Esophagus (tissue), 2 donors: ENCODE results near the gene LBR. TPM values are rescaled to one million over a fixed set of nuclear protein-coding genes. Genes with fewer than 3 reads are reported as not detected.

ENCODE experiments used
- H3K27ac ChIP-seq, 2 donors: one replicate each; pipeline ENCODE4 v1.5.1; 2013; ENCODE audit warnings: low read depth in 2 of 2, mild to moderate bottlenecking in 2 of 2, inconsistent platforms in 1 of 2, low read length in 1 of 2, moderate library complexity in 1 of 2
- H3K27me3 ChIP-seq, 2 donors: one replicate each; pipeline ENCODE4 v1.6.1; 2013; ENCODE audit warnings: low read length in 2 of 2, control low read depth in 1 of 2, mild to moderate bottlenecking in 1 of 2; ENCODE audit not compliant: insufficient read depth in 2 of 2, control insufficient read depth in 1 of 2
- H3K36me3 ChIP-seq, 2 donors: one replicate each; pipeline ENCODE4 v1.6.1; 2013; ENCODE audit warnings: low read length in 1 of 2; ENCODE audit not compliant: control insufficient read depth in 2 of 2, insufficient read depth in 2 of 2
- H3K4me1 ChIP-seq, 2 donors: one replicate each; pipeline ENCODE4 v1.6.1; 2013; ENCODE audit warnings: low read length in 1 of 2; ENCODE audit not compliant: control insufficient read depth in 2 of 2, insufficient read depth in 2 of 2
- H3K4me3 ChIP-seq, 2 donors: one replicate each; pipeline ENCODE4 v1.5.1; 2013; ENCODE audit warnings: low read length in 2 of 2, mild to moderate bottlenecking in 2 of 2, low read depth in 1 of 2, moderate library complexity in 1 of 2
- H3K9me3 ChIP-seq, 2 donors: one replicate each; pipeline ENCODE4 v1.6.1; 2013; ENCODE audit warnings: mild to moderate bottlenecking in 2 of 2, low read depth in 1 of 2, low read length in 1 of 2, moderate library complexity in 1 of 2; ENCODE audit not compliant: control insufficient read depth in 2 of 2, insufficient read depth in 1 of 2
- WGBS, 2 donors: extraction: QIAGEN DNeasy Blood & Tissue Kit; methylation state at CpG; one replicate each; pipeline ENCODE4 v1.1.7; 2013; 5-methylcytosine and 5-hydroxymethylcytosine counted together
- polyA plus RNA-seq, 2 donors: library from polyadenylated mRNA; stranded (reverse); fragments of 200-250 nt; gene quantifications; one replicate each; pipeline ENCODE4 v1.2.3, GENCODE V29; 2013
- donor health status: healthy with polysubstance abuse.
- donor health status: Bipolar disorder and iron deficiency.

Gene LBR
- polyA plus RNA-seq, 2 donors, result 18.0 to 21.0 TPM

DNA sequence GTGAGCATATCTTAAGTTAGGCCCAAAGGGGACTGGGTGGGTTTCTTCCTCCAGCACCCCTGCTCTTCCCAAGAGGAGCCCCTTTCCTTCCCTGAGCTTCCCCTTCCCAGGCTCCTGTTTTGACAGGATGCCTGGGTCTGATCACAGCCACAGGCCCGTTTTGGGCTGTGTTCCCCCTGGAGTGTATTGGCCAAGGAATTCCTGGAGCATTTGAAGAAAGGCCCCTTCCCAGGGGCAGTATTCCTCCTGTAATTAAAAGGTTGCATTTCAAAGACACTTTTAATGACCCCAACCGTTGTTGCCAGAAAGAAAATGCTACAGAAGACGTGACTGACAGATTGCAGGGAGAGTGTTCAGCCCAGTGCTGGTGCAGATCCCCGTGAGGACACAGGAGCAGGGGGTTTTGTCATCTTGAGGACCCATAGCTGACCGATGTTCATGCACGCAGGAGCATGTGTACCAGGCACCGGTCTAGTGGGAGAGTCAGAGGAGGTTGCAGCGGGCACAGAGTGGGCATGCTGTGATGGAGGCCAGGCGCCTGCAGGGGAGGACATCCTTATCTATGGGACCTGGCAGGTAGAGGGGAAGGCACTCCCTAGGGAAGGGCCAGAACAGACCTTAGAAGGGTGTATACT is 19.3 kb upstream of the LBR start:
- H3K9me3 ChIP-seq, result no peaks in the 10 kb centered on the region
- no peak overlapping the region for H3K4me3 ChIP-seq
- WGBS, 2 donors, result 65 to 70% methylated on average over 9 of the region's 9 CpGs
- no peaks in the 10 kb centered on the region for H3K27me3 ChIP-seq
- peaks cover 13 to 27% of the 10 kb centered on the region in 2 donors for H3K4me1 ChIP-seq
- H3K36me3 ChIP-seq, result no peaks in the 10 kb centered on the region
- peak overlapping the region; percentile 92 to 97 for H3K27ac ChIP-seq

DNA sequence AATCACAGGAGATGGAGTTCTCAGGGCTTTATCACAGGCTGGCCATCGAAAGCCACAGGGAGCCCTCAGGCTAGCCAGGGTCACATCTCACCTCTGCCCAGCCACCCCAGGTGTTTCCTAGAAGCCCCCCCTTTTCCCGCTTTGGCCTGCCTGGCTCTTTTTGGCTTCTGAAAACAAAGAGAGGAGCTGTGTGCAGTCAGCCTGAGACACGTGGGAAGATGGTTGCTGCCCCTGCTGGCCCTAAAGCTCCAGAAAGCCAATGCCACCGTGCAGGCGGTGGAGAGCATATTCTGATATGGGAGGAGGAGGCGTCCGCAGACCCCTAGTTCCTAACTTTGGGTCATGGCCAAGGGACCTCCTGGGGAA is 18.7 kb upstream of the LBR start:
- peaks cover 13 to 27% of the 10 kb centered on the region in 2 donors for H3K4me1 ChIP-seq
- H3K27ac ChIP-seq, result peak overlapping the region; percentile 92 to 97
- H3K4me3 ChIP-seq, result no peak overlapping the region
- H3K36me3 ChIP-seq, result no peaks in the 10 kb centered on the region
- H3K9me3 ChIP-seq, result no peaks in the 10 kb centered on the region
- 48 to 63% methylated on average over 7 of the region's 7 CpGs for WGBS, 2 donors
- no peaks in the 10 kb centered on the region for H3K27me3 ChIP-seq

DNA sequence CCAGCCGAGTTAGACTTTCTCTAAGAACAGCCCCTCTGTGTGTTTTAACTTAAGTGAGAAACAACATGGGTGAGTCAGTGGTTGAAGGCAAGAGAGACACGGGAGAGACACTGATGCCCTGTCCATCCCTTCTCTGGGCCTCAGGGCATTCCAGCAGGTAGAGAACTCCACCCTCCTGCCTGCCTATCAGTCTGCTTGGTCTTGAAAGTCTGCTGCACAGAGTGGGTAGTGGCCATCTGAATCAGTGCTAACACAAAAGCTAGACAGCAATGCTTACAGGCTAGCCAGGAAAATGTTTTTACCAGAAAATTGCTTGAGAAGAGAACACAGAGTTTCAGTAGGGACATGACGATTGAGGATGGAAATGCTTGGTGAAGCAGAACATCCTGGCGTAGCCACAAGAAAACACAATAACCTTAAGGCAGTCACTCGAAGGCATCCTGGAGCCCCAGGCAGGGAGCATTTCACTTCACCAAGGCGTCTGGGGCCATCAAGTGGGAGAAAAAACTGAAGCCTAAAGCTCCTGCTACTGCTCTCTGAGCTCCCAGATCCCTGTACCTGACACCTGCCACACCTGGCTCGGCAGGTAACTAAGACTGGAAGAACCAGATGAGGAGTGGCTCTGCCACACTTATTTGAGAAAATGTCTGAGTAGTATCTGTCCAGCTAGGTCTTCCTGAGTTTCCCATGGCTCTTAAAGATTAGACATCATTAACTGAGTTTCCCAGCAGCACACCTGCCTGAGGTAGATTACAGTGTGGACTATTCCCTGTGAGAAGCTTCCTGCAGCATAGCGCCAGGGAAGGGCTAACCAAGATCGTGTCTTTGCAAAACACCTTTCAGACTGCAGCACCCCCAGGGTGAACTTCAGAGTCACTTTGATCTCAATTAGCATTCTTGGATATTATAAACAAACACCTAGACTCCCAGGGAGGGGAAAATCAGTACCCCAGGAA is 18.1 kb upstream of the LBR start:
- no peaks in the 10 kb centered on the region for H3K9me3 ChIP-seq
- 39 to 46% methylated on average over 9 of the region's 9 CpGs for WGBS, 2 donors
- peak overlapping the region; percentile 92 to 97 for H3K27ac ChIP-seq
- no peaks in the 10 kb centered on the region for H3K36me3 ChIP-seq
- no peaks in the 10 kb centered on the region for H3K27me3 ChIP-seq
- peaks cover 13 to 23% of the 10 kb centered on the region in 2 donors for H3K4me1 ChIP-seq
- H3K4me3 ChIP-seq, result no peak overlapping the region

- WGBS, 2 donors, result 61 to 77% methylated on average over 3 of the region's 3 CpGs
- Histone ChIP-seq H3K36me3 (no peaks in the 10 kb centered on the region), H3K27me3 (no peaks in the 10 kb centered on the region), H3K4me1 (peaks cover 0 to 9% of the 10 kb centered on the region in 2 donors), H3K4me3 (no peak overlapping the region), H3K9me3 (no peaks in the 10 kb centered on the region), H3K27ac (peak overlapping the region in 1 of 2 donors; percentile 34)
These were observed 14.3 kb upstream of the LBR start for GRCh38 chr1:225442123-225442505.

DNA sequence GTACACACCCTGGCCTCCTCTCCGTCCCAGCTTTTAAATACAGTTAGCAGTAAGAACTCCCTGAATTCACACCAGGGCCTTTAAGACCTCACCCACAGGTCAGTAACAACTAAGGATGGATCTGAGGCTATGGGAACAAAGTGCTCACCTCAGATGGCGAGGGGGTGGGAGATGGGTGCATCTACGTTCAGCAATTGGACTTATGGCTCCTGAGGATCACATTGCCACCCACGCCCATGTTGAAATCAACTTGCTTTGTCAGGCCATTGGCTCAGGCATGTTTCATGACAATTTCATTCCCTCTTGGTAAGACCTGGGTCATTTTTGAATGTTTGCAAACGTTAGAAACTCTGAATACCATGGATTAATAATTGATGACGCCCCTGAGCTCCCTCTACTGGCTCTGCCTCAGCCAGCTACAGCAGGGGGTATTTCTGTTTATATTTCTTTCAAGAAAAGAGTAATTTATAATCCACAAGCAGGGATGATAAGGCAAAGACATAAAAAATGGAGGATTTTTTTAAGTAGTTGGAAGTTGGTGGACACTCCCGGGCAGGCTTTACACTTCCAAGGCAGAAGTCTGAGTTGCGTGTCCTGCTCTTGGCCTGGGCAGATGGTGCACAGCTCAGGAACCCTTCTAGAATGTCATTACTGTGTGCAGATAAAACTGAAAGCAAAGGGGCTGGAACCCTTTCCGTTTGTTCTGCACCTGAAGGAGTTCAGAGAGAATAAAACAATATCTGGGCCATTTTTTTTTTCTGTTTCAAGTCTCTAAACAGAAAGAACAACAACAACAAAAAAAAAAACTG is 13.7 kb upstream of the LBR start:
- Histone ChIP-seq H3K36me3 (no peaks in the 10 kb centered on the region), H3K9me3 (no peaks in the 10 kb centered on the region), H3K4me1 (peaks cover 0 to 3% of the 10 kb centered on the region in 2 donors), H3K4me3 (no peak overlapping the region), H3K27ac (peak overlapping the region in 1 of 2 donors; percentile 33), H3K27me3 (no peaks in the 10 kb centered on the region)
- 56 to 67% methylated on average over 9 of the region's 9 CpGs for WGBS, 2 donors

- 80 to 81% methylated on average over 4 of the region's 4 CpGs for WGBS, 2 donors
- Histone ChIP-seq H3K4me1 (no peaks in the 10 kb centered on the region), H3K9me3 (no peaks in the 10 kb centered on the region), H3K4me3 (no peak overlapping the region), H3K27me3 (no peaks in the 10 kb centered on the region), H3K36me3 (no peaks in the 10 kb centered on the region), H3K27ac (no peak overlapping the region)
These were observed 12.8 kb upstream of the LBR start for GRCh38 chr1:225440380-225441221.

DNA sequence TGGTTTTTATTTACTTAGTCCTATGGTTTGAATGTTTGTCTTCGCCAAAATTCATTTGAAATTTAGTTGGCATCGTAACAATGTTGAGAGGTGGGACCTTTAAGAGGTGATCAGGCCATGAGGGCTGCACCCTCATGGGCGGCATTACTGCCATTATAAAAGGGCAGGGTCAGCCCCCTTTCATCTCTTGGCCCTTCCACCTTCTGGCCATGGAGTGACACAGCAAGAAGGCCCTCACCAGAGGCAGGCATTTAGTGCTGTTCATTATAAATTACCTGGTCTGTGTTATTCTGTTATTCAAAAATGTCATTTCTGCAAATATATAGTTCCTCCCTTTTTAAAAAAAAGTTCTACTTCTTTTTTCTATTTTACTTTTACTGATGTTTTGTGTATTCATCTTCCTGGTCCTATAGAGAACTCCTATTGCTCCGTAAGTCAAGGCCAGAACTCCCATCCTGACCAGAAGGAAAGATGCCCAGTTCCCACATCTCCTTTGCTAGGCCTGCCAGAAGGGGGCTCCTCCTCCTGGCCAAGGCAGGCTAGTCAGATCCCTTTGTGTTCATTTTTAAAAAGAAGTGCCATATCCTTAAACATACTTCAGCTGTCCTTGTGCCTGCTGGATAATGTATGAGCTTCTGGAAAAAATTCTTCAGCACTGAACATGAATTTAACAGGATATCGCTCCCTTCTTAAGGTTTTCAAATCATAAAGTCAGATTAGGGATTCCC is 10.0 kb upstream of the LBR start:
- no peaks in the 10 kb centered on the region for H3K9me3 ChIP-seq
- H3K4me1 ChIP-seq, result no peaks in the 10 kb centered on the region
- no peak overlapping the region for H3K4me3 ChIP-seq
- no peaks in the 10 kb centered on the region for H3K36me3 ChIP-seq
- no peaks in the 10 kb centered on the region for H3K27me3 ChIP-seq
- no peak overlapping the region for H3K27ac ChIP-seq
- WGBS, 2 donors, result 83 to 85% methylated on average over 5 of the region's 5 CpGs

DNA sequence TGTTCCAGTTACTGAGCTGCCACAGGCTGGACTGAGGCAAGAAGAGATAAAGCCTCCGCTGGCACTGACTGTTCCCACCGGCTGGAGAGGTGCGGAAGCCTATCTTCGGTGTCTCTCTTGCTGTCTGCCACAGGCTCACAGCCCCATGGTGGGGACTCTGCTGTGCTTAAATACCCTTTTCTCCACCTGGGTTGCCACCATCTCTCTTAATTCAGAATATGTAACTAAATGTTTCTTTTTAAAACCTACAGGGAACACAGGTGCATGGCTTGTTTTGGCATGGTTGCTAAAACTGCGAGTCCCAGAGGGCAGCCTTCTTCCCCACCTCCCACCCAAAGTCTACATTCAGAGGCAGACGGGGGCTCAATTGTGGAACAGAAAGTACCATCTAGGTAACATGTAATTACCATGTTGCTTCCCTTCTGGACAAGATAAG is 8.1 kb upstream of the LBR start:
- 71 to 79% methylated on average over 6 of the region's 6 CpGs for WGBS, 2 donors
- H3K4me3 ChIP-seq, result no peak overlapping the region
- no peaks in the 10 kb centered on the region for H3K9me3 ChIP-seq
- no peaks in the 10 kb centered on the region for H3K27me3 ChIP-seq
- H3K27ac ChIP-seq, result no peak overlapping the region
- no peaks in the 10 kb centered on the region for H3K4me1 ChIP-seq
- no peaks in the 10 kb centered on the region for H3K36me3 ChIP-seq
